Neural progenitor cell (in vitro differentiated cells): ENCODE data around the gene SLC6A11.

ENCODE experiments used
- EZH2 ChIP-seq: fragments of 200-600 bp; sonication (generic); IDR thresholded peaks from 2 replicates; pipeline ENCODE4 v1.6.1; 2017; ENCODE audit warnings: antibody characterized with exemption, mild to moderate bottlenecking, moderate library complexity
- EZH2phosphoT487 ChIP-seq: fragments of 200-600 bp; sonication (generic); IDR thresholded peaks from 2 replicates; pipeline ENCODE4 v1.6.1; 2017; ENCODE audit warnings: antibody characterized with exemption
- TF ChIP-seq, protein P1 (sequence below): fragments of 200-600 bp; sonication (generic); IDR thresholded peaks from 2 replicates; pipeline ENCODE4 v1.5.1; 2017; ENCODE audit warnings: antibody characterized with exemption, mild to moderate bottlenecking

GRCh38 chr3:10790713-10791112 lies 25.3 kb upstream of the SLC6A11 start:
- TF ChIP-seq, protein P1, sequence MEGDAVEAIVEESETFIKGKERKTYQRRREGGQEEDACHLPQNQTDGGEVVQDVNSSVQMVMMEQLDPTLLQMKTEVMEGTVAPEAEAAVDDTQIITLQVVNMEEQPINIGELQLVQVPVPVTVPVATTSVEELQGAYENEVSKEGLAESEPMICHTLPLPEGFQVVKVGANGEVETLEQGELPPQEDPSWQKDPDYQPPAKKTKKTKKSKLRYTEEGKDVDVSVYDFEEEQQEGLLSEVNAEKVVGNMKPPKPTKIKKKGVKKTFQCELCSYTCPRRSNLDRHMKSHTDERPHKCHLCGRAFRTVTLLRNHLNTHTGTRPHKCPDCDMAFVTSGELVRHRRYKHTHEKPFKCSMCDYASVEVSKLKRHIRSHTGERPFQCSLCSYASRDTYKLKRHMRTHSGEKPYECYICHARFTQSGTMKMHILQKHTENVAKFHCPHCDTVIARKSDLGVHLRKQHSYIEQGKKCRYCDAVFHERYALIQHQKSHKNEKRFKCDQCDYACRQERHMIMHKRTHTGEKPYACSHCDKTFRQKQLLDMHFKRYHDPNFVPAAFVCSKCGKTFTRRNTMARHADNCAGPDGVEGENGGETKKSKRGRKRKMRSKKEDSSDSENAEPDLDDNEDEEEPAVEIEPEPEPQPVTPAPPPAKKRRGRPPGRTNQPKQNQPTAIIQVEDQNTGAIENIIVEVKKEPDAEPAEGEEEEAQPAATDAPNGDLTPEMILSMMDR, result no peak
- TF ChIP-seq EZH2phosphoT487, result no peak
- TF ChIP-seq EZH2, result no peak
